Measurements from ENCODE around the gene BCL2L12. TPM values are rescaled to one million over a fixed set of nuclear protein-coding genes. Genes with fewer than 3 reads are reported as not detected.

BCL2L12 gene
- total RNA-seq, 2 experiments from 2014 or later = 70.5 to 75.6 TPM

DNA sequence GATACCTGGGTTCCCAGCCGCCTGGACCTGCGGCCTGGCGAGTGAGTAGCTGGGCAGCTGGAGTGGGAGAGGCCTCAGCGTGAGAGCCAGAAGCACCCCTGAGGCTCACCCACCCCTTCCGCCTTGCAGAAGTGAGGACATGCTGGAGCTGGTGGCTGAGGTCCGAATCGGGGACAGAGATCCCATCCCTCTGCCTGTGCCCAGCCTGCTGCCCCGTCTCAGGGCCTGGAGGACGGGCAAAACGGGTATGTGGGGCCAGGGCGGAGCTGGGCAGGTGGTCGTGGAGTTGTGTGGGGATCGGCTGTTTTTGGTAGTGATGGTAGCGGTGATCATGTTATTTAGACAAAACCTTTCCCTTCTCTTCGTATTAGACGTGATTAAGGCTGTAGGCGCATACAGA is 19.1 kb upstream of the BCL2L12 start:
- CTCF ChIA-PET = no interaction called here
- no peak overlapping the region for H3K4me3 Mint-ChIP-seq
- DNase-seq = no peak

DNA sequence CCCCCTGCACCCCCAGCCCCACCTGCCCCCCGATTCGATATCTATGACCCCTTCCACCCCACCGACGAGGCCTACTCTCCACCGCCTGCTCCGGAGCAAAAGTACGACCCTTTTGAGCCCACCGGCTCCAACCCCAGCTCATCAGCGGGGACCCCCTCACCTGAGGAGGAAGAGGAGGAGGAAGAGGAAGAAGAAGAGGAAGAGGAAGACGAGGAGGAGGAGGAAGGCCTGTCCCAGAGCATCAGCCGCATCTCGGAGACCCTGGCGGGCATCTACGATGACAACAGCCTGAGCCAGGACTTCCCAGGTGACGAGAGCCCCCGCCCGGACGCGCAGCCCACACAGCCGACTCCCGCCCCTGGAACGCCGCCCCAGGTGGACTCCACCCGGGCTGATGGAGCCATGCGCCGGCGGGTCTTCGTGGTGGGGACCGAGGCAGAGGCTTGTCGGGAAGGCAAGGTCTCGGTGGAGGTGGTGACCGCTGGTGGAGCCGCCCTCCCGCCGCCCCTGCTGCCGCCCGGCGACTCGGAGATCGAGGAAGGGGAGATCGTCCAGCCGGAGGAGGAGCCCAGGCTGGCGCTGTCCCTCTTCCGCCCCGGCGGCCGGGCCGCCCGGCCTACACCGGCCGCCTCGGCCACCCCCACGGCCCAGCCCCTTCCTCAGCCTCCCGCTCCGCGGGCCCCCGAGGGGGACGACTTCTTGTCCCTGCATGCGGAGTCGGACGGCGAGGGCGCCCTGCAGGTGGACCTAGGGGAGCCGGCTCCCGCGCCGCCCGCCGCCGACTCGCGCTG is 14.5 kb upstream of the BCL2L12 start:
- H3K36me3 Mint-ChIP-seq (ENCODE audit: low read depth) = peaks cover 16% of the 10 kb centered on the region
- no peak overlapping the region for H3K4me3 Mint-ChIP-seq
- H3K27ac Mint-ChIP-seq = no peak overlapping the region
- H3K9me3 Mint-ChIP-seq = no peaks in the 10 kb centered on the region
- CTCF ChIA-PET = no interaction called here
- intact Hi-C loops (cut with micrococcal nuclease) = no loop called here
- DNase-seq = no peak
- no peaks in the 10 kb centered on the region for H3K27me3 Mint-ChIP-seq (ENCODE audit: low read depth)
- H3K4me1 Mint-ChIP-seq (ENCODE audit: low read depth) = no peaks in the 10 kb centered on the region

More for the DNA sequence above, 19.1 kb upstream of the BCL2L12 start:
- Mint-ChIP-seq H3K27ac (no peak overlapping the region), H3K27me3 (ENCODE audit: low read depth) (no peaks in the 10 kb centered on the region), H3K4me1 (ENCODE audit: low read depth) (peaks cover 28% of the 10 kb centered on the region), H3K36me3 (ENCODE audit: low read depth) (peaks cover 16% of the 10 kb centered on the region), H3K9me3 (no peaks in the 10 kb centered on the region)
- intact Hi-C loops (cut with micrococcal nuclease) = no loop called here

DNA sequence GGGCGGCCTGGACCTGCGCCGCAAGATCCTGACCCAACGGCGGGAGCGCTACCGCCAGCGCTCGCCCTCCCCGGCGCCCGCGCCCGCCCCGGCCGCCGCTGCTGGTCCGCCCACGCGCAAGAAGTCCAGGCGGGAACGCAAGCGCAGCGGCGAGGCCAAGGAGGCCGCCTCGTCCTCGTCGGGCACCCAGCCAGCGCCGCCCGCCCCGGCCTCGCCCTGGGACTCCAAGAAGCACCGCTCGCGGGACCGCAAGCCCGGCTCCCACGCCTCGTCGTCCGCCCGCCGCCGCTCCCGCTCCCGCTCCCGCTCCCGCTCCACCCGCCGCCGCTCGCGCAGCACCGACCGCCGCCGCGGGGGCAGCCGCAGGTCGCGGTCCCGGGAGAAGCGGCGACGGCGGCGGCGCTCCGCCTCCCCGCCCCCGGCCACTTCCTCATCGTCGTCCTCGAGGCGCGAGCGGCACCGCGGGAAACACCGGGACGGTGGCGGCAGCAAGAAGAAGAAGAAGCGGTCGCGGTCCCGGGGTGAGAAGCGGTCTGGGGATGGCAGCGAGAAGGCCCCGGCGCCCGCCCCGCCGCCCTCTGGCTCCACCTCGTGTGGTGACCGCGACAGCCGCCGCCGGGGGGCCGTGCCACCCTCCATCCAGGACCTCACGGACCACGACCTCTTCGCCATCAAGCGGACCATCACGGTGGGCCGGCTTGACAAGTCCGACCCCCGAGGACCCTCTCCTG is 13.7 kb upstream of the BCL2L12 start:
- intact Hi-C loops (cut with micrococcal nuclease) = no loop called here
- no peaks in the 10 kb centered on the region for H3K4me1 Mint-ChIP-seq (ENCODE audit: low read depth)
- no peak overlapping the region for H3K4me3 Mint-ChIP-seq
- no peak for DNase-seq
- peaks cover 16% of the 10 kb centered on the region for H3K36me3 Mint-ChIP-seq (ENCODE audit: low read depth)
- no peaks in the 10 kb centered on the region for H3K9me3 Mint-ChIP-seq
- no peak overlapping the region for H3K27ac Mint-ChIP-seq
- no peaks in the 10 kb centered on the region for H3K27me3 Mint-ChIP-seq (ENCODE audit: low read depth)
- CTCF ChIA-PET = no interaction called here

DNA sequence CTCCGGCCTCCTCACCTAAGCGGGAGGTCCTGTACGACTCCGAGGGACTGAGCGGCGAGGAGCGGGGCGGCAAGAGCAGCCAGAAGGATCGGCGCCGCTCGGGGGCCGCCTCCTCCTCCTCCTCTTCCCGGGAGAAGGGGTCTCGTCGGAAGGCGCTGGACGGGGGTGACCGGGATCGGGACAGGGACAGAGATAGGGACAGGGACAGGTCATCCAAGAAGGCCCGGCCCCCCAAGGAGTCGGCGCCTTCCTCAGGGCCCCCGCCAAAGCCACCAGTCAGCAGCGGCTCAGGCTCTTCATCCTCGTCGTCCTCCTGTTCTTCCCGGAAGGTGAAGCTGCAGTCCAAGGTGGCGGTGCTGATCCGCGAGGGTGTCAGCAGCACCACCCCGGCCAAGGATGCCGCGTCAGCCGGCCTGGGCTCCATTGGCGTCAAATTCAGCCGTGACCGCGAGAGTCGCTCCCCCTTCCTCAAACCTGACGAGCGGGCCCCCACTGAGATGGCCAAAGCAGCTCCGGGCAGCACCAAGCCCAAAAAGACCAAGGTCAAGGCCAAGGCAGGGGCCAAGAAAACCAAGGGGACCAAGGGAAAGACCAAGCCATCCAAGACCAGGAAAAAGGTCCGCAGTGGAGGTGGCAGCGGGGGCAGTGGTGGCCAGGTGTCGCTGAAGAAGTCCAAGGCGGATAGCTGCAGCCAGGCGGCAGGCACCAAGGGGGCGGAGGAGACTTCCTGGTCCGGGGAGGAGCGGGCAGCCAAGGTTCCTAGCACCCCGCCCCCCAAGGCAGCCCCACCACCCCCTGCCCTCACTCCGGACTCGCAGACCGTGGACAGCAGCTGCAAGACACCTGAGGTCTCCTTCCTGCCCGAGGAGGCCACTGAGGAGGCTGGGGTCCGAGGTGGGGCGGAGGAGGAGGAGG is 12.9 kb upstream of the BCL2L12 start:
- no peak for DNase-seq
- H3K27ac Mint-ChIP-seq = no peak overlapping the region
- no peaks in the 10 kb centered on the region for H3K4me1 Mint-ChIP-seq (ENCODE audit: low read depth)
- no peaks in the 10 kb centered on the region for H3K9me3 Mint-ChIP-seq
- no peak overlapping the region for H3K4me3 Mint-ChIP-seq
- no peaks in the 10 kb centered on the region for H3K27me3 Mint-ChIP-seq (ENCODE audit: low read depth)
- peaks cover 18% of the 10 kb centered on the region for H3K36me3 Mint-ChIP-seq (ENCODE audit: low read depth)
- CTCF ChIA-PET = no interaction called here
- intact Hi-C loops (cut with micrococcal nuclease) = no loop called here

DNA sequence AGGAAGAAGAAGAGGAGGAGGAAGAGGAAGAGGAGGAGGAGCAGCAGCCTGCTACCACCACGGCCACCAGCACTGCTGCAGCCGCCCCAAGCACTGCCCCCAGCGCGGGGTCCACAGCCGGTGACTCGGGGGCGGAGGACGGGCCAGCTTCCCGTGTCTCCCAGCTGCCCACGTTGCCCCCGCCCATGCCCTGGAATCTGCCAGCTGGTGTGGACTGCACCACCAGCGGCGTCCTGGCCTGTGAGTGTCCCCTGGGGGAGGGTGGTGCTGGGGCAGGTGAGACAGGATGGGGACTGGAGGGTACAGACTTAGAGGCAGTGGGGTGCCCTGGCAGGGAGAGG is 12.3 kb upstream of the BCL2L12 start:
- Mint-ChIP-seq H3K27me3 (ENCODE audit: low read depth) (no peaks in the 10 kb centered on the region), H3K36me3 (ENCODE audit: low read depth) (peaks cover 19% of the 10 kb centered on the region), H3K27ac (no peak overlapping the region), H3K4me3 (no peak overlapping the region), H3K4me1 (ENCODE audit: low read depth) (no peaks in the 10 kb centered on the region), H3K9me3 (no peaks in the 10 kb centered on the region)
- intact Hi-C loops (cut with micrococcal nuclease) = no loop called here
- DNase-seq = no peak
- CTCF ChIA-PET = no interaction called here

DNA sequence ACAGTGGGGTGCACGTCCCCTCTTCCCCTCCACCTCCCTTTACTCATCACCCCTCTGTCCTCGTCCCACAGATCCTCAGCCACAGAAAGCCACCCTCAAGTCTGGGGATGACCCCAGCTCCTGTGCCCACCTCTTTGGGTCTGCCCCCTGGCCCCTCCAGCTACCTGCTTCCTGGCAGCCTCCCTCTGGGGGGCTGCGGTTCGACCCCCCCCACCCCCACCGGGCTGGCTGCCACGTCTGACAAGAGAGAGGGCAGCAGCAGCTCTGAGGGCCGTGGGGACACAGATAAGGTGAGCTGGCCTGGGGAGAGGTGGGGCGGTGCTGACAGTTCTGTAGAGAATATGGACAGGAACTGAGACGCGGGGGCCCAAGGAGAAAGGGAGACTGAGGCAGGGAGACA is 11.2 kb upstream of the BCL2L12 start:
- Mint-ChIP-seq H3K4me1 (ENCODE audit: low read depth) (no peaks in the 10 kb centered on the region), H3K9me3 (no peaks in the 10 kb centered on the region), H3K4me3 (no peak overlapping the region), H3K36me3 (ENCODE audit: low read depth) (peaks cover 19% of the 10 kb centered on the region), H3K27ac (no peak overlapping the region), H3K27me3 (ENCODE audit: low read depth) (no peaks in the 10 kb centered on the region)
- intact Hi-C loops (cut with micrococcal nuclease) = no loop called here
- CTCF ChIA-PET = no interaction called here
- no peak for DNase-seq

DNA sequence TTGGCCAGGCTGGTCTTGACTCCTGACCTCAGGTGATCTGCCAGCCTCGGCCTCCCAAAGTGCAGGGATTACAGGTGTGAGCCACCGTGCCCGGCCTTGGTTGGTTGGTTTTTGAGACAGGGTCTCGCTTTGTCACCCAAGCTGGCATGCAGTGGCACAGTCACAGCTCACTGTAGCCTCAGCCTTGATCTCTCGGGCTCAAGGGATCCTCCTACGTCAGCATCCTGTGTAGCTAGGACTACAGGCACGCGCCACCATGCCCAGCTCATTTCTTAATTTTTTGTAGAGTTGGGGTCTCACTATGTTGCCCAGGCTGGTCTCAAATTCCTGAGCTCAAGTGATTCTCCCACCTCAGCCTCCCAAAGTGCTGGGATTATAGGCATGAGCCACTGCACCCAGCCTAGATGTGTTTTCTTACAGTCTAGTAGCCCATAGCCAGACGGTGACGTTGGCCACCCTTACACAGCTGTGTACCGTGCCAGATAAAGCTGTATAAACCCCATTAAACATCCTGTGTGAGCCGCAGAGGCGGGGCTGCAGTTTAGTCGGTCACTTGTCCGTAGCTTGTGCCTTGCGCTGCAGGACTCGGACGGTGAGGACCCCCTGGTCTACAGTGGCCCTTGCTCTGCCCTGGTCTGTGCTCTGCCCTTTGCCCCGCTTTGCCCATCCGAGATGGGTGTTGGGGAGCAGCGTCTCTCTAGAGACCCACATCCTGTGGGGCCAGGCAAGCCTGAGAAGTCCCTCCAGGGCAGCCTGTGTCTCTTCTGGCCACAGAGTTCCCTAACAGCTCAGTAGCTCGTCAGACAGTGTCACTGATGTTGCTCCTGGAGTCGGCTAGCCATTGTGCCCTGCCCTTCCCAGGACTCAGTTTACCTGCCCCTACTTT is 9.9 kb upstream of the BCL2L12 start:
- CTCF ChIA-PET = interaction anchor here (0.8 kb wide), 1 partner anchor 25 kb away, joined by 3 read pairs; no protein-coding TSS in a partner anchor
- DNase-seq = no peak
- Mint-ChIP-seq H3K4me3 (no peak overlapping the region), H3K36me3 (ENCODE audit: low read depth) (peaks cover 23% of the 10 kb centered on the region), H3K9me3 (no peaks in the 10 kb centered on the region), H3K4me1 (ENCODE audit: low read depth) (peaks cover 5% of the 10 kb centered on the region), H3K27me3 (ENCODE audit: low read depth) (no peaks in the 10 kb centered on the region), H3K27ac (no peak overlapping the region)
- intact Hi-C loops (cut with micrococcal nuclease) = no loop called here

DNA sequence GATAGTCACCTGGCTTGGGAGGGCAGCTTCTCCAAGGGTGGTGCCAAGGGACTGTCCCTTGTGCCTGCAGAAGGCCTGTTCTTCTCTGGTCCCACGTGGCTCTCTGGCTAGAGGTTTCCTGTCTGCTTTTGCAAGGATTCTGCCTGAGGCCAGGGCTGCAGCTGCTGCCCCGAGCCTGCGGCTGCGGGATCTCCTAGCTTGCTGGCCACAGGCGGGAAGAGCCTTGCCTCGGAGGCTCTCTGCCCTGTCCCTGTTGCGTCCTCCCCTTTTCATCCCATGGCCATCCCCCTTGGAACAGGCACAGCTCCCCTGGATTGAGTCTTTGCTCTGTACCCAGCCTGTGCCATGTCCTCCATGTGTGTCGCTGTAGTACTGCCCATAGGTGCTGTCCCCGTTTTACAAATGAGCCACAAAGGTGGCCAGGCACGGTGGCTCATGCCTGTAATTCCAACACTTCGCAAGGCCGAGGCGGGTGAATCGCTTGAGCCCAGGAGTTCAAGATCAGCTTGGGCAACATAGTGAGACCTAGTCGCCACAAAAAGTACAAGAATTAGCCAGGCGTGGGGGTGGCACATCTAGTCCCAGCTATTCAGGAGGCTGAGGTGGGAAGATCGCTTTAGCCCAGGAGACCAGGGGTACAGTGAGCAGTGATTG is 9.2 kb upstream of the BCL2L12 start:
- H3K4me1 Mint-ChIP-seq (ENCODE audit: low read depth) = peaks cover 5% of the 10 kb centered on the region
- peaks cover 27% of the 10 kb centered on the region for H3K36me3 Mint-ChIP-seq (ENCODE audit: low read depth)
- intact Hi-C loops (cut with micrococcal nuclease) = no loop called here
- H3K27me3 Mint-ChIP-seq (ENCODE audit: low read depth) = no peaks in the 10 kb centered on the region
- no peaks in the 10 kb centered on the region for H3K9me3 Mint-ChIP-seq
- no peak overlapping the region for H3K4me3 Mint-ChIP-seq
- no peak overlapping the region for H3K27ac Mint-ChIP-seq
- CTCF ChIA-PET = interaction anchor here (0.8 kb wide), 1 partner anchor 24 kb away, joined by 3 read pairs; no protein-coding TSS in a partner anchor
- DNase-seq = no peak

DNA sequence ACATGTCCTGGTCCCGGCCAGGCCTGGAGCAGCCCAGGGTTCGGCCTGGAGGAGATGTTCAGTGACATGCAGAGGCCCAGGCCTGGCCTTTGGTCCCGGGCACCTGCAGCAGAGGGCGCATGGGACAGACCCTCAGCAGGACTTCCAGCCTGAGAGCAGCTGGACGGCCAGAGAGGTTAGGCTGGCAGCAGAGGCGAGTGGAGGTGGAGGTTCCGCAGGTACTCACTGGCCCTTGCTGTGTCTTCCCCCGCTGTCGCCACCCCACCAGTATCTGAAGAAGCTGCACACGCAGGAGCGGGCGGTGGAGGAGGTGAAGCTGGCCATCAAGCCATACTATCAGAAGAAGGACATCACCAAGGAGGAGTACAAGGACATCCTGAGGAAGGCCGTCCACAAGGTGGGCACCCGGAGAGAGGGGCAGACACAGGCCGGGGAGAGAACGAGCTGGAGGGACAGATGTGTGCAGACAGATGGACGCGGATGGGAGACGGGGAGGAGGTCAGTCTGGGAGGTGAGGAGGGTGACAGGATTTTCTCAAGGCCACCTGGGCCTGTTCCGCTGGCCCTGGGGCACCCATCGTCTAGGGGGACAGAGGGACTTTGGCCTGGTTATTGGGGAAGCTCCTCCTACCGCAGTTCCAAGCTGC is 8.1 kb upstream of the BCL2L12 start:
- no peaks in the 10 kb centered on the region for H3K27me3 Mint-ChIP-seq (ENCODE audit: low read depth)

DNA sequence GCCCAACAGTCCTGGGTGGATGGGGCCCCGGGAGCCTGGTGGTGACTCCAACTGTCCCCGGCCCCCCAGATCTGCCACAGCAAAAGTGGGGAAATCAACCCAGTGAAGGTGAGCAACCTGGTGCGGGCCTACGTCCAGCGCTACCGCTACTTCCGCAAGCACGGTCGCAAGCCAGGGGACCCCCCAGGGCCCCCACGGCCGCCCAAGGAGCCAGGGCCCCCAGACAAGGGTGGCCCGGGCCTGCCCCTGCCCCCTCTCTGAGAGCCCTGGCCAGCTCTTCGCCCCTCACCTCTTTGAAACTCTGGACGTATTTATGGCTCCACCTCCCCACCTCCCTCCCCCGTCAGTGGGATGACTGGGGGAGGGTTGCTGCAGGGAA is 7.6 kb upstream of the BCL2L12 start:
- peaks cover 31% of the 10 kb centered on the region for H3K36me3 Mint-ChIP-seq (ENCODE audit: low read depth)
- DNase-seq = no peak
- H3K27me3 Mint-ChIP-seq (ENCODE audit: low read depth) = no peaks in the 10 kb centered on the region
- CTCF ChIA-PET = no interaction called here
- no peak overlapping the region for H3K4me3 Mint-ChIP-seq
- peaks cover 12% of the 10 kb centered on the region for H3K4me1 Mint-ChIP-seq (ENCODE audit: low read depth)
- intact Hi-C loops (cut with micrococcal nuclease) = no loop called here
- H3K27ac Mint-ChIP-seq = no peak overlapping the region
- no peaks in the 10 kb centered on the region for H3K9me3 Mint-ChIP-seq

More for the DNA sequence above, 8.1 kb upstream of the BCL2L12 start:
- Mint-ChIP-seq H3K27ac (no peak overlapping the region), H3K9me3 (no peaks in the 10 kb centered on the region), H3K36me3 (ENCODE audit: low read depth) (peaks cover 29% of the 10 kb centered on the region), H3K4me1 (ENCODE audit: low read depth) (peaks cover 7% of the 10 kb centered on the region), H3K4me3 (no peak overlapping the region)
- intact Hi-C loops (cut with micrococcal nuclease) = no loop called here
- DNase-seq = no peak
- CTCF ChIA-PET = no interaction called here
